AG09309 (cell line): ENCODE results near the gene DEAF1.

ENCODE experiments used
- DNase-seq: peaks from one replicate; pipeline ENCODE4 v3.0.0-alpha.2; 2010; ENCODE audit warnings: low read depth
- H3K4me3 ChIP-seq: 2 replicates; pipeline ENCODE4 v1.5.1; 2011; ENCODE audit warnings: mild to moderate bottlenecking, low read depth, low read length, moderate library complexity; ENCODE audit not compliant: control insufficient read depth
- CTCF ChIP-seq: IDR thresholded peaks from 2 replicates; pipeline ENCODE4 v1.5.1; 2011; ENCODE audit warnings: mild to moderate bottlenecking, low read depth, low read length, inconsistent platforms; ENCODE audit not compliant: insufficient read depth, control insufficient read depth; ENCODE audit errors: missing control alignments

DEAF1 gene

GRCh38 chr11:637593-638521 lies 57.2 kb downstream of the DEAF1 start:
- DNase-seq: no peak
- peak overlapping the region; percentile 12; the same call in 1 of the 2 replicates for H3K4me3 ChIP-seq
- TF ChIP-seq CTCF: no peak

GRCh38 chr11:637333-637592 lies 57.8 kb downstream of the DEAF1 start:
- TF ChIP-seq CTCF: no peak
- peak overlapping the region; percentile 12; the same call in 1 of the 2 replicates for H3K4me3 ChIP-seq
- no peak for DNase-seq

GRCh38 chr11:636511-637332 lies 58.3 kb downstream of the DEAF1 start, which contains the start of gene DRD4:
Gene DRD4 (plus strand): TSS chr11:637269. CDS start chr11:637305, 36 bp downstream.
- DNase-seq: no peak
- peak within 1 kb of the TSS; percentile 12; the same call in 1 of the 2 replicates for H3K4me3 ChIP-seq

GRCh38 chr11:635945-636510 lies 59.0 kb downstream of the DEAF1 start:
- no peak for DNase-seq
- TF ChIP-seq CTCF: no peak
- H3K4me3 ChIP-seq: no peak overlapping the region

More at GRCh38 chr11:636511-637332, 58.3 kb downstream of the DEAF1 start, which contains the start of gene DRD4:
- TF ChIP-seq CTCF: no peak

GRCh38 chr11:630871-631270 lies 64.2 kb downstream of the DEAF1 start:
- DNase-seq: no peak
- no peak for TF ChIP-seq CTCF
- no peak overlapping the region for H3K4me3 ChIP-seq

- no peak overlapping the region for H3K4me3 ChIP-seq
- TF ChIP-seq CTCF: no peak
- no peak for DNase-seq
Measured at GRCh38 chr11:629237-629583, 65.8 kb downstream of the DEAF1 start.
